ENCODE results near the gene TSKU.
"Not testable (repeated sequence)": the region's sequence is repeated elsewhere in the genome, so short reads cannot be mapped to it uniquely, and the experiment has no call there.

The TSKU gene

DNA sequence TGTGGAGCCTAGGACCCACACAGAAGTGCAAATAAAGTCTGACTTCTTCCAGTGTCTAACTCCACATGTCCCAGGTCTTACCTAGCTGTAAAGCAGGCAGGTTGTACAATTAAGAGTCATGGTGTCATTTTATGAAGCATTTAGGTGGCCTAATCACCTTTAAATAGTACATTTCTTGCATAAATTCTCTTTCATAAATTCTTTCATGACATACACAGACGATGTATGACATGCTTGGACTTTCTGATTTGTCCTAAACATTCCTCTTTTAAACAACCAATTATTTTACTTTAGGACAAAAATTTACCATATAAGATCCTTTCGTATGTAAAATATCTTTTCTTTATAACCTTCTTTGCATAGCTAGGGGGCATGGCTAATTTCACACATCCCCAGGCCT, 31.3 kb downstream of the TSKU start:
- no peak for TF ChIP-seq Cebpa-rat (IDR thresholded peaks at IDR 0.05)
- Histone ChIP-seq H3K4me1 (peaks cover 0 to 12% (median 0%) of the 10 kb centered on the region in 10 experiments; a peak in 1 of 20 replicates), H3K36me3 (peaks cover 0 to 6% (median 0%) of the 10 kb centered on the region in 11 experiments; a peak in 1 of 22 replicates), H3K4me2 (no peak overlapping the region), H3K9ac (no peak overlapping the region), H3K27ac (no peak overlapping the region), H3K27me3 (no peaks in the 10 kb centered on the region), H4K20me1 (no peaks in the 10 kb centered on the region), H3K4me3 (no peak overlapping the region), H3K9me3 (replicated peaks in 1 of 11) (peaks cover 47 to 66% (median 54%) of the 10 kb centered on the region in 11 experiments)

DNA sequence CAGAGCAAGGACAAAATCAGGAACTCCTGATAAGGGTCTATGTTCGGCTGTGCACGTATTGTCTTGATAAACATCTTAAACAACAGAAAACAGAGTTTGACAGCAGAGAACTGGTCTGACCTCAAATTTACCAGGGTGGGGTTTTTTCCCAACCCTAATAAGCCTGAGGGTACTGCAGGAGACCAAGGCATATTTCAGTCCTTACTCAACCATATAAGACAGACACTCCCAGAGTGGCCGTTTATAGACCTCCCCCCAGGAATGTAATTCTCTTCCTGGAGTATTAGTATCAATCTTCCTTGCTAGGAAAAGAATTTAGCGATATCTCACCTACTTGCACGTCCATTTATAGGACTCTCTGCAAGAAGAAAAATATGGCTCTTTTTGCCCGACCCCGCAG, 32.5 kb downstream of the TSKU start:
- H3K9me3 ChIP-seq (replicated peaks in 1 of 11): peaks cover 59 to 77% (median 66%) of the 10 kb centered on the region in 11 experiments
- H3K27me3 ChIP-seq, H3K9ac ChIP-seq, H3K36me3 ChIP-seq, H3K4me1 ChIP-seq, H4K20me1 ChIP-seq, H3K4me2 ChIP-seq, H3K27ac ChIP-seq, H3K4me3 ChIP-seq: not testable (repeated sequence)

DNA sequence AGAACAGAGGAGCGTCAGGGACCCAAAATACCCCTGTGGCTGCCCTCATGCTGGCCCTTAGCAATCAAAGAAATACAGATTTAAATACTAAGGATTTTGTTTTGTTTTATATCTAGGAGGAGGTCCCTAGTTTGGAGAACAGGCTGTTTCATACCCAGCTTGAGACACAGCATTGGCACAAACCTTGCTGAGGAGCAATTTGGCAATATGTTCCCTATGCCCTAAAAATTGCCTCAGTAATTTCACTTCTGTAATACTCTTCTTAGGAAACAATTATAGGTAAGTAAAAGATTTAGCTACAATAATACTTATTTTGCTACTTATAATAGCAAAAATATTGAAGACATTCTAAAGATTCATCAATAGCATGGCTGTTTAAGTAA, 37.0 kb downstream of the TSKU start:
- H3K4me3 ChIP-seq: no peak overlapping the region
- no peak overlapping the region for H3K9ac ChIP-seq
- H3K9me3 ChIP-seq (replicated peaks in 1 of 11): peaks cover 45 to 62% (median 52%) of the 10 kb centered on the region in 11 experiments
- TF ChIP-seq Cebpa-rat (IDR thresholded peaks at IDR 0.05): no peak
- no peak overlapping the region for H3K4me2 ChIP-seq
- peaks cover 0 to 25% (median 17%) of the 10 kb centered on the region in 10 experiments; a peak in 16 of 20 replicates for H3K4me1 ChIP-seq
- no peaks in the 10 kb centered on the region for H4K20me1 ChIP-seq
- no peaks in the 10 kb centered on the region for H3K36me3 ChIP-seq
- no peak overlapping the region for H3K27ac ChIP-seq
- H3K27me3 ChIP-seq: no peaks in the 10 kb centered on the region

DNA sequence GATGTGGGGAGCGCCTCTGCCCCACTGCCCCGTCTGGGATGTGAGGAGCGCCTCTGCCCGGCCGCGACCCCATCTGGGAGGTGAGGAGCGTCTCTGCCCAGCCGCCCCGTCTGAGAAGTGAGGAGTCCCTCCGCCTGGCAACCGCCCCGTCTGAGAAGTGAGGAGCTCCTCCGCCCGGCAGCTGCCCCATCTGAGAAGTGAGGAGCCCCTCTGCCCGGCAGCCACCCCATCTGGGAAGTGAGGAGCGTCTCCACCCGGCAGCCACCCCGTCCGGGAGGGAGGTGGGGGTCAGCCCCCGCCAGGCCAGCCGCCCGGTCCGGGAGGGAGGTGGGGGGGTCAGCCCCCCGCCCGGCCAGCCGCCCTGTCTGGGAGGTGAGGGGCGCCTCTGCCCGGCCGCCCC, 38.2 kb downstream of the TSKU start:
- Histone ChIP-seq H3K4me1 (peaks cover 0 to 36% (median 25%) of the 10 kb centered on the region in 10 experiments; a peak in 18 of 20 replicates), H3K9me3 (replicated peaks in 1 of 11) (peaks cover 33 to 49% (median 40%) of the 10 kb centered on the region in 11 experiments)
- H3K27me3 ChIP-seq, H3K4me3 ChIP-seq, H3K4me2 ChIP-seq, H3K27ac ChIP-seq, H4K20me1 ChIP-seq, H3K9ac ChIP-seq, H3K36me3 ChIP-seq: not testable (repeated sequence)

DNA sequence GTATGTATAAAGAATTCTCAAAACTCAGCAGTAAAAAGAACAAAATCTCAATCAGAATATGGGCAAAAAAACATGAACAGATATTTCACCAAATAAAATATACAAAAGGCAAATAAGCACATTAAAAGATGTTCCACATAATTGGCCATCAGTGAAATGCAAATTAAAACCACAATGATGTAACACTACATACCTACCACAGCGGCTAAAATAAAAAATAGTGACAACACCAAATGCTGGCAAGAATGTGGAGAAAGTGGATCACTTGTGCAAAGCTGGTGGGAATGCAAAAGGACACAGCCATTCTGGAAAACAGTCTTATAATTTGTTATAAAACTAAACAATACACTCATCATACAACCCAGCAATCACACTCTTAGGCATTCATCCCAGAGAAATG, 39.2 kb downstream of the TSKU start:
- peaks cover 0 to 32% (median 25%) of the 10 kb centered on the region in 10 experiments; a peak in 18 of 20 replicates for H3K4me1 ChIP-seq
- H3K4me3 ChIP-seq: no peak overlapping the region
- H3K4me2 ChIP-seq: no peak overlapping the region
- H3K36me3 ChIP-seq: no peaks in the 10 kb centered on the region
- peaks cover 23 to 39% (median 30%) of the 10 kb centered on the region in 11 experiments for H3K9me3 ChIP-seq (replicated peaks in 1 of 11)
- TF ChIP-seq Cebpa-rat (IDR thresholded peaks at IDR 0.05): no peak
- H4K20me1 ChIP-seq: no peaks in the 10 kb centered on the region
- H3K9ac ChIP-seq: no peak overlapping the region
- H3K27ac ChIP-seq: no peak overlapping the region
- no peaks in the 10 kb centered on the region for H3K27me3 ChIP-seq

DNA sequence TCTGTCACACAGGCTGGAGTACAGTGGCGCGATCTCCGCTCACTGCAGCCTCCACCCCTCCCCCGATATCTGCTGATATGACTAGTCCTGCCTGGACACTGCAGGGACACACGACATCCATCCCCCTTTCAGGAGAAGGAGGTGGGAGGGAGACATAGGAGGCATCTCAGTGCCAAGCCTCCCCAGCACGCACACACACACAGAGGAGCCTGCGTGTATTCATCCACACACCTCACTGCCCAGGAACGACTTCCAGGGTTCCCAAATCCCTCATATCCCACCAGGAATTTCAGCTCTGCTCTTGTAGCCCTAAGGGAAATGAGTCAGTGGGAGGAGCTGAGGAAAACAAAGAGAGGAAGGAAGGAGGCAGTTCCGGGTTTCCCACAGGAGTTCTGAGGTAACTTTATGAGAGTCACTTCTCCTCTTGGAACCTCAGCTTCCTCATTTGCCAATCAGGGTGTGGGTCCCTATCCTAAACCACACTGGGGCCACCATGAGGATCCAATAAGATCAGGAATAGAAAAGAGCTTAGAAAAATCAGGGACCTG, 40.4 kb downstream of the TSKU start:
- H3K27me3 ChIP-seq: no peaks in the 10 kb centered on the region
- H3K9ac ChIP-seq: no peak overlapping the region
- no peaks in the 10 kb centered on the region for H3K36me3 ChIP-seq
- peaks cover 22 to 31% (median 26%) of the 10 kb centered on the region in 11 experiments for H3K9me3 ChIP-seq (replicated peaks in 1 of 11)
- peak overlapping the region in 7 of 11 experiments; percentile 44 to 78 (median 70); a peak in 13 of 22 replicates for H3K4me2 ChIP-seq
- no peak overlapping the region for H3K4me3 ChIP-seq
- peak overlapping the region in 2 of 11 experiments; percentile 42 to 66; a peak in 2 of 22 replicates for H3K27ac ChIP-seq
- peaks cover 0 to 31% (median 25%) of the 10 kb centered on the region in 10 experiments; a peak in 18 of 20 replicates for H3K4me1 ChIP-seq
- no peak for TF ChIP-seq Cebpa-rat (IDR thresholded peaks at IDR 0.05)
- H4K20me1 ChIP-seq: no peaks in the 10 kb centered on the region

DNA sequence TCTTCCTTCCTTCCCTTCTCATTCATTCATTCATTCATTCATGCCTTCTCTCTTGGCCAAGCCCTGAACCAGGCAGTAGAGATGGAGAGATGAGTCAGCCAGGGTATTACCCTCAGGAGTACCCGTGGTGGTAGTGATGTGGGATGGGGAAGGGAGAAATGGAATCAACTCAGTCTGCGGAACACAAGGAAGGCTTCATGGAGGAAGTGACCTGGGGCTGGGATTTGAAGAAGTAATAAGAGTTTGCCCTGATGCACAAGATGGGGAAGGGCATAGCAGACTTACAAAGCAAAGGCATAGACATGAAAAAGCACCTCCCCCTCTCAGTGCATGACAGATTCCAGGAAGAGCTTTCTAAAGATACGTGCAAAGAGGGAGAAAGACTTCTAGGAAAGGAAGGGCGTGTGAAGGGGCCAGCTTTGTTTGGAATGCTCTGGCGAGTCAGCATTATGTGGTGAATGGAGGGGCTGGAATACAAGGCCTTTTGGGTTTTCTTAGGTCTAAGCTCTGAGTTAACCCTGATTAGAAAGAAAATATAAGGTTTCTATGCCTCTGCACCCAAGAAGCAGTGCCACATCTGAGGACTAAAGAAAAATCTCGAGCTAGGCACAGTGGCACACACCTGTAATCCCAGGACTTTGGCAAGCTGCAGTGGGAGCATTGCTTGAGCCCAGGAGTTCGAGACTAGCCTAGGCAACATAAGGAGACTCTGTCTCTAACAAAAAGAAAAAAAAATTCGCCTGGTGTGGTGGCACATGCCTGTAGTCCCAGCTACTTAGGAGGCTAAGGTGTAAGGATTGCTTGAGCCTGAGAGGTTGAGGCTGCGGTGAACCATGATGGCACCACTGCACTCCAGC, 41.2 kb downstream of the TSKU start:
- TF ChIP-seq Cebpa-rat (IDR thresholded peaks at IDR 0.05): no peak

DNA sequence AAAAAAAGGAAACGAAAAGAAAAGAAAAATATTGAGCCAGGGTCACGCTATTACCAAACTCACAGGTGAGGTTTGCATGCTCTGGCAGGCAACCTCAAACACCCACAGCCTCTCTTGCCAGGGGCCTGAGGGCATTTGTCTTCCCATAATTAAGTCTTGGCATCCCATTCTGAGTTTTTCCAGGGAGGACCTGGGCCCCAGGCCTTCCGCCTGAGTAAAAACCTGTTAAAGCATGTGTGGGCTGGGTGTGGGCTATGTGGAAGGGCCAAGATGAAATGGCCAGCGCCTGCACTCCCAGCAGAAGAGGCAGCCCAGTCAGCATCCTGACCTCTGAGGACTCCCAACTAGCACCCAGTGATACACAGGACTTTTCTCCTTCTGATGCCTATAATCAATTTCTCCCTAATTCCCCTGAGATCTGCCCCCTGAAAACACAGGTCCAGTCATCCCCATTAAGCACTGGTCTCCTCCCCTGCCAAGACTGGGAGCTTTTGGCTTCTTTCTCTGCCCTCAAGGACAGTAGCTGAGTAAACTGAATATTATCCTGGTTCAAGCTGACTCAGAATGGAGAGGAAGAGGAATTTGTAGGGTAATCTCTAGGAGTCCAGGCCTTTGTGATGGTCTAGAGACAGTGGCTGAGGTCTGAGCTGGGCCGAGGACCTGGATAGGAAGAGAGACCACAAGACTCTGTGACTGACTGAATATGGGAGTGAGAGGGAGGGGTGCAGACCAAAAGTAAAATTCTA, 42.0 kb downstream of the TSKU start:
- H4K20me1 ChIP-seq: no peaks in the 10 kb centered on the region
- no peaks in the 10 kb centered on the region for H3K36me3 ChIP-seq
- peak overlapping the region in 9 of 11 experiments; percentile 19 to 78 (median 59); a peak in 17 of 22 replicates for H3K4me2 ChIP-seq
- H3K27me3 ChIP-seq: no peaks in the 10 kb centered on the region
- H3K4me3 ChIP-seq: no peak overlapping the region
- H3K4me1 ChIP-seq: peaks cover 0 to 31% (median 25%) of the 10 kb centered on the region in 10 experiments; a peak in 18 of 20 replicates
- H3K9me3 ChIP-seq (replicated peaks in 1 of 11): peaks cover 6 to 26% (median 17%) of the 10 kb centered on the region in 11 experiments; a peak in 21 of 22 replicates
- H3K27ac ChIP-seq: peak overlapping the region in 6 of 11 experiments; percentile 10 to 76 (median 56); a peak in 10 of 22 replicates
- peak overlapping the region in 2 of 11 experiments; percentile 10 to 23; a peak in 2 of 22 replicates for H3K9ac ChIP-seq
- TF ChIP-seq Cebpa-rat (IDR thresholded peaks at IDR 0.05): no peak

More for the DNA sequence above, 41.2 kb downstream of the TSKU start:
- H4K20me1 ChIP-seq: no peaks in the 10 kb centered on the region
- no peak overlapping the region for H3K4me3 ChIP-seq
- no peaks in the 10 kb centered on the region for H3K27me3 ChIP-seq
- H3K4me1 ChIP-seq: peaks cover 0 to 31% (median 25%) of the 10 kb centered on the region in 10 experiments; a peak in 18 of 20 replicates
- no peaks in the 10 kb centered on the region for H3K36me3 ChIP-seq
- H3K4me2 ChIP-seq: peak overlapping the region in 7 of 11 experiments; percentile 44 to 78 (median 70); a peak in 13 of 22 replicates
- no peak overlapping the region for H3K9ac ChIP-seq
- peak overlapping the region in 2 of 11 experiments; percentile 56 to 66; a peak in 4 of 22 replicates for H3K27ac ChIP-seq
- H3K9me3 ChIP-seq (replicated peaks in 1 of 11): peaks cover 14 to 26% (median 20%) of the 10 kb centered on the region in 11 experiments

Measured in BLaER1 treated with 17β-estradiol and CSF1 and Interleukin-3, amounts not matched to agents 10 nM and 100 nM (cell line).